HepG2 (cell line): ENCODE measurements around the gene CAMTA1. TPM values are rescaled to one million over a fixed set of nuclear protein-coding genes. Genes with fewer than 3 reads are reported as not detected.

Experiments used
- ARID5B ChIP-seq: IDR thresholded peaks from 2 replicates; pipeline ENCODE4 v1.4.0; 2020; ENCODE audit warnings: mild to moderate bottlenecking, missing genetic modification reagents
- GLMP ChIP-seq: sonication (generic); formaldehyde crosslinking; IDR thresholded peaks from 2 replicates; pipeline ENCODE4 v1.9.0; 2021; ENCODE audit warnings: missing genetic modification reagents, mild to moderate bottlenecking, borderline replicate concordance
- PHF21A ChIP-seq: sonication (generic); formaldehyde crosslinking; IDR thresholded peaks from 2 replicates; pipeline ENCODE4 v1.5.0; 2020; ENCODE audit warnings: mild to moderate bottlenecking, missing genetic modification reagents
- RERE ChIP-seq: IDR thresholded peaks from 2 replicates; pipeline ENCODE4 v1.6.1; 2016; ENCODE audit warnings: low read depth, missing genetic modification reagents, missing compliant biosample characterization
- RXRA ChIP-seq: sonication (generic); formaldehyde crosslinking; IDR thresholded peaks from 2 replicates; pipeline ENCODE4 v1.5.1; 2020; ENCODE audit warnings: missing genetic modification reagents
- ZBTB1 ChIP-seq: sonication (generic); formaldehyde crosslinking; IDR thresholded peaks from 2 replicates; pipeline ENCODE4 v1.4.0; 2020; ENCODE audit warnings: missing genetic modification reagents, borderline replicate concordance
- ZFP62 ChIP-seq: sonication (generic); formaldehyde crosslinking; IDR thresholded peaks from 2 replicates; pipeline ENCODE4 v1.4.0; 2020; ENCODE audit warnings: missing genetic modification reagents
- ZHX2 ChIP-seq, 2 experiments: sonication (generic) in 1 of 2; formaldehyde crosslinking in 1 of 2; IDR thresholded peaks; 2 replicates each; pipeline versions ENCODE4 v1.6.1 to v1.9.0; 2014 to 2022; ENCODE audit warnings: antibody characterized with exemption in 1 of 2, borderline replicate concordance in 1 of 2, inconsistent platforms in 1 of 2, low read depth in 1 of 2, missing genetic modification reagents in 1 of 2
- ZNF138 ChIP-seq: sonication (generic); formaldehyde crosslinking; IDR thresholded peaks from 2 replicates; pipeline ENCODE4 v1.5.0; 2020; ENCODE audit warnings: mild to moderate bottlenecking, low read depth, missing genetic modification reagents
- ZNF205 ChIP-seq: IDR thresholded peaks from 2 replicates; pipeline ENCODE4 v1.6.1; 2018; ENCODE audit warnings: missing biosample characterization, missing genetic modification reagents
- ZNF75D ChIP-seq: sonication (generic); formaldehyde crosslinking; IDR thresholded peaks from 2 replicates; pipeline ENCODE4 v1.8.1; 2023; ENCODE audit warnings: missing genetic modification reagents, mild to moderate bottlenecking, borderline replicate concordance
- polyA plus RNA-seq, 8 experiments: library from polyadenylated mRNA; depleted of rRNA in 3 of 8; stranded (reverse) in 7 of 8; unstranded in 1 of 8; fragments of >200 nt; fragmentation: Illumina TruSeq in 4 of 8; extraction: Trizol in 4 of 8; gene quantifications; 2 replicates each; pipeline versions ENCODE4 v1.2.1 to v1.2.3, GENCODE V29; 2011 to 2016; ENCODE audit warnings: low read depth in 4 of 8, missing spikeins in 1 of 8, mixed read lengths in 1 of 8; ENCODE audit not compliant: insufficient read depth in 1 of 8
- total RNA-seq, 5 experiments: library from RNA; depleted of rRNA; stranded (reverse); fragments of >200 nt; fragmentation: Illumina TruSeq; extraction: Trizol; gene quantifications; 2 replicates each; pipeline ENCODE4 v1.2.3, GENCODE V29; 2016; ENCODE audit warnings: low read depth in 1 of 5

The CAMTA1 gene
- total and polyA plus RNA-seq, 2 of the 13 experiments (the other 11 are each of a cell fraction or from before 2014, with no cell fraction given): 25.0 to 36.4 TPM

- peak; percentile 71 for TF ChIP-seq ARID5B (CRISPR knock-in tag)
- TF ChIP-seq RXRA (CRISPR knock-in tag): peak; percentile 40; the same call in 1 of the 2 replicates
- peak; percentile 95 for TF ChIP-seq PHF21A (CRISPR knock-in tag)
- TF ChIP-seq ZNF75D (CRISPR knock-in tag): no peak
- no peak for TF ChIP-seq GLMP (CRISPR knock-in tag)
- no peak for TF ChIP-seq ZHX2 (IDR thresholded peaks at IDR 0.05; ENCODE audit: low read depth)
- no peak for TF ChIP-seq ZHX2 (CRISPR knock-in tag; IDR thresholded peaks at IDR 0.05; ENCODE audit: borderline replicate concordance)
- no peak for TF ChIP-seq ZNF138 (CRISPR knock-in tag)
- TF ChIP-seq ZBTB1 (CRISPR knock-in tag): no peak
- TF ChIP-seq ZFP62: no peak
- 0 out of 2 replicates have a peak, but pooled peaks have one; percentile 38 for TF ChIP-seq ZNF205
- 0 out of 2 replicates have a peak, but pooled peaks have one; percentile 16 for TF ChIP-seq RERE (CRISPR knock-in tag)
Observed at GRCh38 chr1:7678491-7679158, 893.4 kb downstream of the CAMTA1 start (continued).
